Colonic mucosa (tissue), 4 donors: ENCODE measurements around the gene THRA. TPM values are rescaled to one million over a fixed set of nuclear protein-coding genes. Genes with fewer than 3 reads are reported as not detected.

Source experiments
- DNase-seq: peaks from one replicate; pipeline ENCODE4 v3.0.0-alpha.2; 2020
- H3K27ac ChIP-seq: fragments of 200-600 bp; one replicate; pipeline ENCODE4 v1.8.0; 2021
- H3K27me3 ChIP-seq: fragments of 200-600 bp; one replicate; pipeline ENCODE4 v1.8.0; 2021
- H3K36me3 ChIP-seq: fragments of 200-600 bp; one replicate; pipeline ENCODE4 v1.8.0; 2021
- H3K4me1 ChIP-seq: fragments of 200-600 bp; one replicate; pipeline ENCODE4 v1.8.0; 2021; ENCODE audit warnings: mild to moderate bottlenecking
- H3K4me3 ChIP-seq: fragments of 200-600 bp; one replicate; pipeline ENCODE4 v1.8.0; 2021
- H3K9ac ChIP-seq, 2 donors: one replicate each; pipeline ENCODE4 v1.7.0; 2013; ENCODE audit warnings: control low read depth in 2 of 2, low read depth in 2 of 2, low read length in 2 of 2
- H3K9me3 ChIP-seq: fragments of 200-600 bp; one replicate; pipeline ENCODE4 v1.8.0; 2021
- intact Hi-C: fragments of 100-400 bp; cut with DNase I; formaldehyde crosslinking; loops from one replicate; pipeline ENCODE4 v1.14.1; 2022
- total RNA-seq, 2 donors: library from RNA; stranded (reverse); fragmentation: NEBNext Ultra II Directional in 1 of 2; extraction: Animal tissue kit (Norgen Biotek cat#: 25700) in 1 of 2; gene quantifications; one replicate each; pipeline ENCODE4 v1.2.1, GENCODE V29; 2021
- TF ChIP-seq, protein P1 (sequence below): fragments of 200-600 bp; IDR thresholded peaks from one replicate; pipeline ENCODE4 v1.8.0; 2022; ENCODE audit warnings: antibody characterized with exemption, mild to moderate bottlenecking
- donor health status: healthy.
- donor health status: DM: no; HTN: no; CAD: no.
- donor health status: DM: no; HTN: no; CAD: no.

THRA gene
- total RNA-seq, 2 donors from 2014 or later, result 40.3 to 44.5 TPM

DNA sequence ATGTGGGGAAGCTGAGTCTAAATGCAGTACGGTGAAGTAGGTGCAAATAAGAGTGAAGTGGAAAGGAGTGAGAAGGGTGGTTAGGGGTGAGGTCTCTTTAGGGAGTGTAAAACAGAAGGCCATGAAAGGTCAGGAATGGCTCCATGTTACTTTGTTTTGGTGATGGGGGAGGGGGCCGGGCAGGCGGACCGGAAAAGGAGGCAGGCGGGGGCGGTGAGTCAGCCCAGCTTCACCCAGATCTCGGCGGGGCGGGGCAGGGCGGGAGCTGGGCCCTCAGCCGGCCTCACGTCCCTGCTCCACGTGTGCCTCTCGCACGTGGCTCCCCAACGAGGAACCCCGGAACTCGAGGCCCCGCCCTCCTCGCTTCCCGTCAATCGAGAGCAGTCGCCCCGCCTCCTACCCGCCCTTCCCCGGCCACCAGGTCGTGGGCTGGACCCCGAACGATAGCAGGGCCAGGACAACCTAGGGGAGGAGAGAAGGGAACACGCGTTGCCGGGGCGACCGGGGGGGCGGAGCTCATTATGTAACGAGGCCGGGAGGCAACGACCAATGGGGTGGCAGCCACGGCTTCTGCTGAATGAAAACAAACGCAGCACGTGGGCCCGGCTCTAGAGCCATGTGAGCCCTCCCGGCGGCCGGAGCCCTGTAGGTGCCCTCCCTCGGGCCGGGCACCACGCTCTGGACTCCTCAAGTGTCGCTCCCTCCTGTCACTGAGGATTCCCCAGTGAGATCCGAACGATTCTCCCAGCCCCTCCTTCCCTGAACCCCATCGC lies 36.3 kb downstream of the THRA start:
- TF ChIP-seq, protein P1, sequence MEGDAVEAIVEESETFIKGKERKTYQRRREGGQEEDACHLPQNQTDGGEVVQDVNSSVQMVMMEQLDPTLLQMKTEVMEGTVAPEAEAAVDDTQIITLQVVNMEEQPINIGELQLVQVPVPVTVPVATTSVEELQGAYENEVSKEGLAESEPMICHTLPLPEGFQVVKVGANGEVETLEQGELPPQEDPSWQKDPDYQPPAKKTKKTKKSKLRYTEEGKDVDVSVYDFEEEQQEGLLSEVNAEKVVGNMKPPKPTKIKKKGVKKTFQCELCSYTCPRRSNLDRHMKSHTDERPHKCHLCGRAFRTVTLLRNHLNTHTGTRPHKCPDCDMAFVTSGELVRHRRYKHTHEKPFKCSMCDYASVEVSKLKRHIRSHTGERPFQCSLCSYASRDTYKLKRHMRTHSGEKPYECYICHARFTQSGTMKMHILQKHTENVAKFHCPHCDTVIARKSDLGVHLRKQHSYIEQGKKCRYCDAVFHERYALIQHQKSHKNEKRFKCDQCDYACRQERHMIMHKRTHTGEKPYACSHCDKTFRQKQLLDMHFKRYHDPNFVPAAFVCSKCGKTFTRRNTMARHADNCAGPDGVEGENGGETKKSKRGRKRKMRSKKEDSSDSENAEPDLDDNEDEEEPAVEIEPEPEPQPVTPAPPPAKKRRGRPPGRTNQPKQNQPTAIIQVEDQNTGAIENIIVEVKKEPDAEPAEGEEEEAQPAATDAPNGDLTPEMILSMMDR, result no peak
- peak; percentile 100 for DNase-seq
- peak overlapping the region; percentile 95 to 100 for H3K9ac ChIP-seq
- no peaks in the 10 kb centered on the region for H3K27me3 ChIP-seq
- H3K27ac ChIP-seq, result peak overlapping the region; percentile 94
- peak overlapping the region; percentile 73 for H3K4me3 ChIP-seq
- peaks cover 15% of the 10 kb centered on the region for H3K36me3 ChIP-seq
- no peaks in the 10 kb centered on the region for H3K9me3 ChIP-seq
- intact Hi-C loops, result loop anchor here (5.0 kb wide), 1 partner anchor 37 kb away; the partner anchor contains the start of gene THRA
- peaks cover 48% of the 10 kb centered on the region for H3K4me1 ChIP-seq

DNA sequence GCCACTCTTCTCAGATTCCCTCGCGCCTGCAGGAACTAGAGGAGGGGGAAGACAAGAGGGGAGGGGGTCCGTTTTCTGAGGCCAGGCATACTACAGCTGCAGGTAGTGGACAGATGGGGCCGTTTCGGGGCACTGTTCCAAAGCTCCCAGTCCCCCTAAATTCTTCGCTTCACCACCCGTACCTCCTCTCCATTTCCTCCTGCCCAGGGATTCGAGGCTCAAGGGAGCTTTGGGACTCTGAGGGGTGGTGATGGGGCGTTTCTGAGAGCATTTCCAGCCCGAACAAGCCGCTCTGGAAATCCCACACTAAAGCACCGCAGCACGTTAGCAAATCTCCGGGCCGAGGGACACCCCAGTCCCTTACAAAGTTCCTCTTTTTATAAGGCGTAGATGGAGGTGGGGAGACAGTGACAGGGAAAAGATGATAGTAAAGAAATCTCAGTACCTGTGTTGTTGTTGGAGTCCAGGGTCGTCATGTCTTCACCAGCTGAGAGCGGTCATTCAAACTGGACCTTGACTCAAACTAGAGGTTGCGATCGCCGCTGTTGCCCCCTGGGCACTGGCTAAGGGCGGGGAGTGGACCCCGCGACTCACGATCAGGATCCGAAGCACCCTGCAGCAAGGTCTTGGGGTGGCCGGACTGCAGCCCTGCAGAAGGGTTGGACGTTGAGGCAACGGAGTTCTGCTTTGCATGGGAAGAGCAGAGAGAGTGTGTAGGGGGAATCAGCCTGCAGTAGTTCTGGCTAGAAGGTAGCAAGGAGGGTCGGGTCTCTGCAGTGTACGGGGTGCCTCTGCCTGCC lies 37.1 kb downstream of the THRA start:
- H3K4me1 ChIP-seq, result peaks cover 48% of the 10 kb centered on the region
- peak overlapping the region; percentile 73 for H3K4me3 ChIP-seq
- intact Hi-C loops, result loop anchor here (5.0 kb wide), 1 partner anchor 38 kb away; the partner anchor contains the start of gene THRA
- peaks cover 10% of the 10 kb centered on the region for H3K36me3 ChIP-seq
- no peaks in the 10 kb centered on the region for H3K27me3 ChIP-seq
- peak overlapping the region; percentile 94 for H3K27ac ChIP-seq
- DNase-seq, result no peak
- peak overlapping the region; percentile 95 to 100 for H3K9ac ChIP-seq
- no peaks in the 10 kb centered on the region for H3K9me3 ChIP-seq
- TF ChIP-seq, protein P1, result no peak

DNA sequence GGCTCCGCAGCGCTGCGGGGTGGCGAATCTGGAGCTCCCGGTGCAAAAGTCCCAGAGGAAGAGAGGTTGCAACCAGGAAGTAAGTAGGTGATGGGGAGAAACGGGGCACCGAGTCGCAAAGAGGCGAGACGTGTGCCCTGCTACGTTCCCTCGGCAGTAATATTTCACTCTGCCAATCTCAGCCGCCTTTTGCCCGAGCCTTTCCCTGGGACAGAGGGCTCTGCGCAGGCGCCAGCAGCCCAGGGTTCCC lies 37.6 kb downstream of the THRA start, which contains the start of gene NR1D1:
Gene NR1D1, minus strand, starts transcription at position 171 of the 250 bp plus-strand sequence. CDS start 495 bp downstream, outside the sequence.
- Histone ChIP-seq H3K27ac (peak within 1 kb of the TSS; percentile 94), H3K4me1 (peaks cover 49% of the 10 kb centered on the region), H3K36me3 (peaks cover 9% of the 10 kb centered on the region), H3K27me3 (no peaks in the 10 kb centered on the region), H3K4me3 (peak within 1 kb of the TSS; percentile 73), H3K9ac (peak within 1 kb of the TSS; percentile 95 to 100), H3K9me3 (no peaks in the 10 kb centered on the region)
- no peak for DNase-seq
- TF ChIP-seq, protein P1, result no peak
- intact Hi-C loops, result no loop called here

DNA sequence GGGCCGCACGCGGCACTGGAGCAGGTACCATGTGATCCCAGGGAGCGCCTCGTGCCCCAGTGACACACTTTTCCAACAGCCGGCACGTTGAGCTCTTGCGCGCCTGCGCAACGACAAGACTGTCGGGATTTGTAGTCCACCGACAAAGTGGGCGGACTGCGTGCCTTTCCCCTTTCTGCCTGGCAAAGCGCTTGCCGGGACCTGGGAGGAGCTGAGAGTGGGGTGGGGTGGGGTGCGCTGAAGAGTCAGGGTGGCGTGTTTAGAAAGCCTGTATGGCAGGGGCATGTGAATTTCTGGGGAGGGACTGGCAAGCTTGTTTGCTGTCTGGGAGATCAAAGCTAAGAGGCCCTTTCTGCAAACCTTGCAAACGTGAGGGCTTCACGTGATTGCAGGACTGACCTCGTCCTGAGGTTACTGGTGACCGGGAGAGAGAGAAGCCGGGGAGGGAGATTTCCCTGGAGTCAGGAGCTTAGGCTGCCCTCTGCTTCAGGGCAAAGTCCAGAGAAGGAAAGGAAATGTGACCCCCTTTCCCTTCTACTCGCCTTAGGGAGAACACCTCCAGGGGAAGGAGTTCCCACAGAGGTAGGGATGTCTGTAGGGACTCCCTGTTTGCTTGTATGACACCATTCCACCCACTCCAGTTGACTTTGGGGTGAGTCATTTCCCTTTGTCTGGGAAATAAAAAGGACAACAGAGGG lies 38.1 kb downstream of the THRA start:
- H3K27ac ChIP-seq, result peak overlapping the region; percentile 94
- intact Hi-C loops, result no loop called here

More for the DNA sequence above, 38.1 kb downstream of the THRA start:
- peak overlapping the region; percentile 73 for H3K4me3 ChIP-seq
- H3K4me1 ChIP-seq, result peaks cover 54% of the 10 kb centered on the region
- TF ChIP-seq, protein P1, result no peak
- no peaks in the 10 kb centered on the region for H3K9me3 ChIP-seq
- peaks cover 8% of the 10 kb centered on the region for H3K36me3 ChIP-seq
- DNase-seq, result peak; percentile 98
- H3K9ac ChIP-seq, result peak overlapping the region; percentile 95 to 100
- H3K27me3 ChIP-seq, result no peaks in the 10 kb centered on the region
